GM23338 (cell line): ENCODE data around the gene SLC2A5. TPM values are rescaled to one million over a fixed set of nuclear protein-coding genes. Genes with fewer than 3 reads are reported as not detected.

Experiments used
- ATAC-seq: fragments of 200-7000 bp; cut with Tn5 transposase; 3 replicates; pipeline ENCODE4 v1.9.1; 2020
- DNase-seq: peaks from one replicate; pipeline ENCODE4 v3.0.0-alpha.2; 2015; ENCODE audit warnings: low spot score
- H2AFZ ChIP-seq: fragments of 200-600 bp; sonication (generic); 2 replicates; pipeline ENCODE4 v1.8.0; 2016; ENCODE audit warnings: antibody characterized with exemption, mild to moderate bottlenecking, moderate library complexity
- H3F3A ChIP-seq: fragments of 200-600 bp; sonication (generic); replicated peaks from 2 replicates; pipeline ENCODE4 v1.8.0; 2017; ENCODE audit warnings: antibody characterized with exemption, mixed run types, low read depth
- H3K27ac ChIP-seq: fragments of 200-600 bp; sonication (generic); 2 replicates; pipeline ENCODE4 v1.6.1; 2016; ENCODE audit warnings: low read depth
- H3K27me3 ChIP-seq: fragments of 200-600 bp; sonication (generic); 2 replicates; pipeline ENCODE4 v1.8.0; 2016; ENCODE audit warnings: mild to moderate bottlenecking, mixed run types, moderate library complexity; ENCODE audit not compliant: insufficient read depth
- H3K36me3 ChIP-seq: fragments of 200-600 bp; sonication (generic); 2 replicates; pipeline ENCODE4 v1.8.0; 2016; ENCODE audit warnings: mild to moderate bottlenecking; ENCODE audit not compliant: insufficient read depth
- H3K4me1 ChIP-seq: fragments of 200-600 bp; sonication (generic); 2 replicates; pipeline ENCODE4 v1.8.0; 2016; ENCODE audit warnings: mild to moderate bottlenecking, moderate library complexity; ENCODE audit not compliant: insufficient read depth
- H3K4me2 ChIP-seq: fragments of 200-600 bp; sonication (generic); 2 replicates; pipeline ENCODE4 v1.7.1; 2017; ENCODE audit warnings: mixed run types
- H3K4me3 ChIP-seq: fragments of 200-600 bp; sonication (generic); 2 replicates; pipeline ENCODE4 v1.6.1; 2016; ENCODE audit warnings: mixed run types
- H3K79me2 ChIP-seq: fragments of 200-600 bp; sonication (generic); replicated peaks from 2 replicates; pipeline ENCODE4 v1.8.0; 2017; ENCODE audit warnings: mild to moderate bottlenecking; ENCODE audit not compliant: insufficient read depth
- H3K9me2 ChIP-seq: fragments of 200-600 bp; sonication (generic); 2 replicates; pipeline ENCODE4 v1.8.0; 2017; ENCODE audit not compliant: insufficient read depth
- H4K20me1 ChIP-seq: fragments of 200-600 bp; sonication (generic); replicated peaks from 2 replicates; pipeline ENCODE4 v1.8.0; 2017; ENCODE audit warnings: mild to moderate bottlenecking; ENCODE audit not compliant: insufficient read depth
- H3K27ac Mint-ChIP-seq: 2 replicates; pipeline ENCODE4 v1.8.0; 2020; ENCODE audit warnings: inconsistent platforms, mild to moderate bottlenecking, moderate library complexity, mixed read lengths
- H3K27me3 Mint-ChIP-seq: 3 replicates; pipeline ENCODE4 v1.8.0; 2022; ENCODE audit warnings: low read depth, mild to moderate bottlenecking, moderate library complexity, mixed read lengths, inconsistent platforms; ENCODE audit not compliant: insufficient read depth, poor library complexity
- H3K36me3 Mint-ChIP-seq: 3 replicates; pipeline ENCODE4 v1.8.0; 2021; ENCODE audit warnings: low read depth, mild to moderate bottlenecking, inconsistent platforms, moderate library complexity, mixed read lengths
- H3K4me1 Mint-ChIP-seq: 3 replicates; pipeline ENCODE4 v1.8.0; 2020; ENCODE audit warnings: mild to moderate bottlenecking, inconsistent platforms, mixed read lengths
- H3K4me3 Mint-ChIP-seq: 3 replicates; pipeline ENCODE4 v1.8.0; 2021; ENCODE audit warnings: moderate library complexity, mild to moderate bottlenecking, inconsistent platforms, mixed read lengths
- H3K9me3 Mint-ChIP-seq: 3 replicates; pipeline ENCODE4 v1.8.0; 2020; ENCODE audit warnings: moderate library complexity, mild to moderate bottlenecking, inconsistent platforms, mixed read lengths
- EZH2 ChIP-seq: fragments of 200-600 bp; sonication (generic); IDR thresholded peaks from one replicate; pipeline ENCODE4 v1.8.0; 2017; ENCODE audit warnings: antibody characterized with exemption, mild to moderate bottlenecking, low read depth; ENCODE audit not compliant: unreplicated experiment
- EZH2phosphoT487 ChIP-seq: fragments of 200-600 bp; sonication (generic); IDR thresholded peaks from one replicate; pipeline ENCODE4 v1.8.1; 2018; ENCODE audit warnings: antibody characterized with exemption; ENCODE audit not compliant: unreplicated experiment
- JUNB ChIP-seq: IDR thresholded peaks from one replicate; pipeline ENCODE4 v1.6.1; 2016; ENCODE audit warnings: antibody characterized with exemption; ENCODE audit not compliant: unreplicated experiment
- ZNF114 ChIP-seq: fragments of 250-450 bp; sonication (Bioruptor Pico); IDR thresholded peaks from 2 replicates; pipeline ENCODE4 v1.5.0; 2020; ENCODE audit warnings: mild to moderate bottlenecking, moderate library complexity
- ZNF331 ChIP-seq: fragments of 250-450 bp; sonication (Bioruptor Pico); IDR thresholded peaks from 2 replicates; pipeline ENCODE4 v1.5.0; 2020; ENCODE audit warnings: low read depth, mild to moderate bottlenecking, moderate library complexity
- ZNF462 ChIP-seq: fragments of 250-450 bp; sonication (Bioruptor Pico); IDR thresholded peaks from 2 replicates; pipeline ENCODE4 v1.5.0; 2020; ENCODE audit warnings: mild to moderate bottlenecking, moderate library complexity
- polyA plus RNA-seq: library from polyadenylated mRNA; unstranded; fragments of >200 nt; fragmentation: Nextera tagmentation; extraction: Ambion mirVana; gene quantifications from 2 replicates; pipeline ENCODE4 v1.2.1, GENCODE V29; 2016
- total RNA-seq: library from RNA; depleted of rRNA; stranded (reverse); fragments of >200 nt; shearing (Covaris generic); gene quantifications from 2 replicates; pipeline ENCODE4 v1.2.3, GENCODE V29; 2014
- TF ChIP-seq, protein P1 (sequence below), 2 experiments: fragments of 200-600 bp in 1 of 2; sonication (generic) in 1 of 2; conservative IDR thresholded peaks; 2 replicates each; pipeline versions ENCODE4 v1.5.1 to v1.6.1; 2016 to 2017; ENCODE audit warnings: antibody characterized with exemption in 2 of 2, low read depth in 2 of 2, mild to moderate bottlenecking in 2 of 2, moderate library complexity in 1 of 2
- TF ChIP-seq, protein P2 (sequence below): IDR thresholded peaks from one replicate; pipeline ENCODE4 v1.6.1; 2018; ENCODE audit warnings: antibody characterized with exemption; ENCODE audit not compliant: unreplicated experiment
- TF ChIP-seq, protein P3 (sequence below): IDR thresholded peaks from 2 replicates; pipeline ENCODE4 v1.6.1; 2016; ENCODE audit warnings: antibody characterized with exemption

Gene SLC2A5
- total and polyA plus RNA-seq, 2 experiments from 2014 or later: 0.03 TPM; not detected in 1

- TF ChIP-seq, protein P1, sequence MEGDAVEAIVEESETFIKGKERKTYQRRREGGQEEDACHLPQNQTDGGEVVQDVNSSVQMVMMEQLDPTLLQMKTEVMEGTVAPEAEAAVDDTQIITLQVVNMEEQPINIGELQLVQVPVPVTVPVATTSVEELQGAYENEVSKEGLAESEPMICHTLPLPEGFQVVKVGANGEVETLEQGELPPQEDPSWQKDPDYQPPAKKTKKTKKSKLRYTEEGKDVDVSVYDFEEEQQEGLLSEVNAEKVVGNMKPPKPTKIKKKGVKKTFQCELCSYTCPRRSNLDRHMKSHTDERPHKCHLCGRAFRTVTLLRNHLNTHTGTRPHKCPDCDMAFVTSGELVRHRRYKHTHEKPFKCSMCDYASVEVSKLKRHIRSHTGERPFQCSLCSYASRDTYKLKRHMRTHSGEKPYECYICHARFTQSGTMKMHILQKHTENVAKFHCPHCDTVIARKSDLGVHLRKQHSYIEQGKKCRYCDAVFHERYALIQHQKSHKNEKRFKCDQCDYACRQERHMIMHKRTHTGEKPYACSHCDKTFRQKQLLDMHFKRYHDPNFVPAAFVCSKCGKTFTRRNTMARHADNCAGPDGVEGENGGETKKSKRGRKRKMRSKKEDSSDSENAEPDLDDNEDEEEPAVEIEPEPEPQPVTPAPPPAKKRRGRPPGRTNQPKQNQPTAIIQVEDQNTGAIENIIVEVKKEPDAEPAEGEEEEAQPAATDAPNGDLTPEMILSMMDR (conservative IDR thresholded peaks at IDR 0.05; ENCODE audit: low read depth in 2 of 2): no peak
- TF ChIP-seq EZH2phosphoT487 (no peak), ZNF331 (no peak), JUNB (no peak)
Measured at GRCh38 chr1:9115351-9116205, 46.1 kb upstream of the SLC2A5 start (continued).

DNA sequence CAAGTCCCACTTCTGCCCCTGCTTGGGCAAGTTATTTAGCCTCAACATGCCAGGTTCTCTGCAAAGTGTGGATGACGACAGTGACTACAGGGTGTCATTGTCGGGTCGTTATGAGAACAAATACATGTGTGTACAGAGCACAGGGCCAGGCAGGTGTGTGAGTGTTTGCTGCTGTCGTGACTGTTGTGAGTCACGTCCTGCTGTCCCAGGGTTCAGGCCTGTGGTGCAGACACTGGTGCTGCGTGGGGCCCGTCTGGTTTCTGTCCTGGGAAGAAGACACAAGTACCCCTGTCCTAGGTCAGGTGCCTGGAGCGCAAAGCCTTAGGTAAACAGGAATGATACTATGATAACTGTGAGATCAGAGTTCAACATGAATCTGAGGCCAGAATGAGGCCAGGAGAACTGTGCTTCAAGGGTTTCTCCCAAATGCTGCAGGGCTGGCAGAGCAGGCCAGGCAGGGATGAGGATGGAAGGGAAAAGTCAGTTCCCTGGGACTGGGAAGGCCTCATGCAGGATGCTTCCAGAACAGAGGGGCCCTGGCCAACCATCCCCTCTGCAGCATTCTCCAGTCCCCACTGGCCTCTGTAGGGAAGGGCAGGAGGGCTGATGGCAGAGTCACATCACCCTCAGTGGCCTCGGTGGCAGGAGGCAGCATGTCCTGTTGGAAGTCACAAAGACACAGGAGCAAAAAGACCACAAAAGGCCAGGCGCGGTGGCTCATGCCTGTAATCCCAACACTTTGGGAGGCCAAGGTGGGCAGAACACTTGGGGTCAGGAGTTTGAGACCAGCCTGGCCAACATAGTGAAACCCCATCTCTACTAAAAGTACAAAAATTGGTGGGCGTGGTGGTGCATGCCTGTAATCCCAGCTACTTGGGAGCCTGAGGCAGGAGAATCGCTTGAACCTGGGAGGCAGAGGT lies 43.8 kb upstream of the SLC2A5 start:
- DNase-seq (no peak), ATAC-seq (no peak)
- H3K36me3 ChIP-seq: no peaks in the 10 kb centered on the region
- no peaks in the 10 kb centered on the region for H3K36me3 Mint-ChIP-seq
- H3K9me2 ChIP-seq: no peaks in the 10 kb centered on the region
- no peaks in the 10 kb centered on the region for H3K27me3 ChIP-seq
- peaks cover 5% of the 10 kb centered on the region for H3K4me1 Mint-ChIP-seq
- no peak overlapping the region for H3K27ac ChIP-seq
- H3K4me3 Mint-ChIP-seq: no peak overlapping the region
- H2AFZ ChIP-seq: no peak overlapping the region
- H3K27ac Mint-ChIP-seq: no peak overlapping the region
- no peak overlapping the region for H3K4me3 ChIP-seq
- no peaks in the 10 kb centered on the region for H3K4me1 ChIP-seq
- H3F3A ChIP-seq: no peaks in the 10 kb centered on the region; the same call in 1 of the 2 replicates
- H3K27me3 Mint-ChIP-seq: peaks cover 13% of the 10 kb centered on the region
- no peaks in the 10 kb centered on the region for H3K9me3 Mint-ChIP-seq
- no peak overlapping the region for H3K4me2 ChIP-seq
- H4K20me1 ChIP-seq: no peaks in the 10 kb centered on the region; the same call in 1 of the 2 replicates
- H3K79me2 ChIP-seq: no peaks in the 10 kb centered on the region
- TF ChIP-seq ZNF331 (no peak), EZH2phosphoT487 (no peak), EZH2 (no peak), ZNF114 (CRISPR knock-in tag) (no peak), ZNF462 (CRISPR knock-in tag) (no peak)
- TF ChIP-seq, protein P2, sequence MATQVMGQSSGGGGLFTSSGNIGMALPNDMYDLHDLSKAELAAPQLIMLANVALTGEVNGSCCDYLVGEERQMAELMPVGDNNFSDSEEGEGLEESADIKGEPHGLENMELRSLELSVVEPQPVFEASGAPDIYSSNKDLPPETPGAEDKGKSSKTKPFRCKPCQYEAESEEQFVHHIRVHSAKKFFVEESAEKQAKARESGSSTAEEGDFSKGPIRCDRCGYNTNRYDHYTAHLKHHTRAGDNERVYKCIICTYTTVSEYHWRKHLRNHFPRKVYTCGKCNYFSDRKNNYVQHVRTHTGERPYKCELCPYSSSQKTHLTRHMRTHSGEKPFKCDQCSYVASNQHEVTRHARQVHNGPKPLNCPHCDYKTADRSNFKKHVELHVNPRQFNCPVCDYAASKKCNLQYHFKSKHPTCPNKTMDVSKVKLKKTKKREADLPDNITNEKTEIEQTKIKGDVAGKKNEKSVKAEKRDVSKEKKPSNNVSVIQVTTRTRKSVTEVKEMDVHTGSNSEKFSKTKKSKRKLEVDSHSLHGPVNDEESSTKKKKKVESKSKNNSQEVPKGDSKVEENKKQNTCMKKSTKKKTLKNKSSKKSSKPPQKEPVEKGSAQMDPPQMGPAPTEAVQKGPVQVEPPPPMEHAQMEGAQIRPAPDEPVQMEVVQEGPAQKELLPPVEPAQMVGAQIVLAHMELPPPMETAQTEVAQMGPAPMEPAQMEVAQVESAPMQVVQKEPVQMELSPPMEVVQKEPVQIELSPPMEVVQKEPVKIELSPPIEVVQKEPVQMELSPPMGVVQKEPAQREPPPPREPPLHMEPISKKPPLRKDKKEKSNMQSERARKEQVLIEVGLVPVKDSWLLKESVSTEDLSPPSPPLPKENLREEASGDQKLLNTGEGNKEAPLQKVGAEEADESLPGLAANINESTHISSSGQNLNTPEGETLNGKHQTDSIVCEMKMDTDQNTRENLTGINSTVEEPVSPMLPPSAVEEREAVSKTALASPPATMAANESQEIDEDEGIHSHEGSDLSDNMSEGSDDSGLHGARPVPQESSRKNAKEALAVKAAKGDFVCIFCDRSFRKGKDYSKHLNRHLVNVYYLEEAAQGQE: no peak
- TF ChIP-seq, protein P3, sequence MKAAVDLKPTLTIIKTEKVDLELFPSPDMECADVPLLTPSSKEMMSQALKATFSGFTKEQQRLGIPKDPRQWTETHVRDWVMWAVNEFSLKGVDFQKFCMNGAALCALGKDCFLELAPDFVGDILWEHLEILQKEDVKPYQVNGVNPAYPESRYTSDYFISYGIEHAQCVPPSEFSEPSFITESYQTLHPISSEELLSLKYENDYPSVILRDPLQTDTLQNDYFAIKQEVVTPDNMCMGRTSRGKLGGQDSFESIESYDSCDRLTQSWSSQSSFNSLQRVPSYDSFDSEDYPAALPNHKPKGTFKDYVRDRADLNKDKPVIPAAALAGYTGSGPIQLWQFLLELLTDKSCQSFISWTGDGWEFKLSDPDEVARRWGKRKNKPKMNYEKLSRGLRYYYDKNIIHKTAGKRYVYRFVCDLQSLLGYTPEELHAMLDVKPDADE: no peak
